Central memory CD8-positive, alpha-beta T cell (primary cell): ENCODE data around the gene ST3GAL4.
"Not testable (repeated sequence)": the region's sequence is repeated elsewhere in the genome, so short reads cannot be mapped to it uniquely, and the experiment has no call there.

Source experiments
- ATAC-seq: fragments of 150-1000 bp; cut with Tn5 transposase; replicated peaks from 2 replicates; pipeline ENCODE4 v1.10.0; 2022; ENCODE audit warnings: mild to moderate bottlenecking, moderate FRiP score, moderate number of reproducible peaks; ENCODE audit not compliant: poor library complexity, severe bottlenecking; ENCODE audit errors: extremely low read depth
- DNase-seq, 2 donors: peaks; one replicate each; pipeline ENCODE4 v3.0.0; 2021; ENCODE audit warnings: low spot score in 2 of 2
- H3K27ac Mint-ChIP-seq: one replicate; pipeline ENCODE4 v1.8.0; 2022; ENCODE audit warnings: low read depth, mild to moderate bottlenecking, moderate library complexity, mixed read lengths
- H3K27me3 Mint-ChIP-seq: one replicate; pipeline ENCODE4 v1.8.0; 2022; ENCODE audit warnings: mixed read lengths
- H3K36me3 Mint-ChIP-seq: one replicate; pipeline ENCODE4 v1.8.0; 2022; ENCODE audit warnings: mild to moderate bottlenecking, moderate library complexity, mixed read lengths; ENCODE audit not compliant: insufficient read depth
- H3K4me1 Mint-ChIP-seq: one replicate; pipeline ENCODE4 v1.8.0; 2022; ENCODE audit warnings: mixed read lengths
- H3K4me3 Mint-ChIP-seq: one replicate; pipeline ENCODE4 v1.8.0; 2022; ENCODE audit warnings: mild to moderate bottlenecking, moderate library complexity, mixed read lengths
- H3K9me3 Mint-ChIP-seq: one replicate; pipeline ENCODE4 v1.8.0; 2022; ENCODE audit warnings: mixed read lengths

Gene ST3GAL4

GRCh38 chr11:126365508-126365907 lies 10.0 kb downstream of the ST3GAL4 start:
- peaks cover 11% of the 10 kb centered on the region for H3K4me1 Mint-ChIP-seq
- not testable (repeated sequence) for DNase-seq, H3K9me3 Mint-ChIP-seq, H3K27ac Mint-ChIP-seq, H3K36me3 Mint-ChIP-seq, ATAC-seq, H3K4me3 Mint-ChIP-seq, H3K27me3 Mint-ChIP-seq

GRCh38 chr11:126366064-126366822 lies 10.8 kb downstream of the ST3GAL4 start:
- H3K4me3 Mint-ChIP-seq = no peak overlapping the region
- DNase-seq = no peak
- H3K36me3 Mint-ChIP-seq = no peaks in the 10 kb centered on the region
- peak overlapping the region; percentile 67 for H3K27ac Mint-ChIP-seq
- H3K4me1 Mint-ChIP-seq = peaks cover 7% of the 10 kb centered on the region
- no peaks in the 10 kb centered on the region for H3K9me3 Mint-ChIP-seq
- no peaks in the 10 kb centered on the region for H3K27me3 Mint-ChIP-seq
- ATAC-seq = no peak

GRCh38 chr11:126366823-126367654 lies 11.6 kb downstream of the ST3GAL4 start:
- H3K36me3 Mint-ChIP-seq, DNase-seq, H3K4me1 Mint-ChIP-seq, H3K9me3 Mint-ChIP-seq, H3K27me3 Mint-ChIP-seq, ATAC-seq, H3K4me3 Mint-ChIP-seq: not testable (repeated sequence)
- peak overlapping the region; percentile 67 for H3K27ac Mint-ChIP-seq

GRCh38 chr11:126367806-126368205 lies 12.3 kb downstream of the ST3GAL4 start:
- not testable (repeated sequence) for ATAC-seq, H3K36me3 Mint-ChIP-seq, H3K9me3 Mint-ChIP-seq, H3K4me1 Mint-ChIP-seq, DNase-seq, H3K27me3 Mint-ChIP-seq, H3K4me3 Mint-ChIP-seq, H3K27ac Mint-ChIP-seq

GRCh38 chr11:126368336-126369119 lies 13.0 kb downstream of the ST3GAL4 start:
- not testable (repeated sequence) for H3K9me3 Mint-ChIP-seq, H3K4me1 Mint-ChIP-seq, DNase-seq, H3K4me3 Mint-ChIP-seq, H3K27ac Mint-ChIP-seq, ATAC-seq, H3K36me3 Mint-ChIP-seq, H3K27me3 Mint-ChIP-seq

GRCh38 chr11:126370016-126370415 lies 14.5 kb downstream of the ST3GAL4 start:
- Mint-ChIP-seq H3K27ac (peak overlapping the region; percentile 74), H3K27me3 (no peaks in the 10 kb centered on the region), H3K36me3 (no peaks in the 10 kb centered on the region), H3K9me3 (no peaks in the 10 kb centered on the region), H3K4me1 (peaks cover 4% of the 10 kb centered on the region), H3K4me3 (no peak overlapping the region)
- DNase-seq (no peak), ATAC-seq (no peak)

GRCh38 chr11:126371595-126371994 lies 16.1 kb downstream of the ST3GAL4 start:
- Mint-ChIP-seq H3K9me3 (no peaks in the 10 kb centered on the region), H3K27me3 (no peaks in the 10 kb centered on the region), H3K36me3 (no peaks in the 10 kb centered on the region), H3K4me3 (no peak overlapping the region), H3K27ac (no peak overlapping the region), H3K4me1 (peaks cover 4% of the 10 kb centered on the region)
- DNase-seq = no peak
- ATAC-seq = no peak

GRCh38 chr11:126373389-126374066 lies 18.0 kb downstream of the ST3GAL4 start:
- not testable (repeated sequence) for ATAC-seq, H3K27me3 Mint-ChIP-seq

GRCh38 chr11:126374562-126375300 lies 19.2 kb downstream of the ST3GAL4 start:
- not testable (repeated sequence) for H3K36me3 Mint-ChIP-seq, ATAC-seq, DNase-seq, H3K9me3 Mint-ChIP-seq, H3K4me3 Mint-ChIP-seq, H3K27ac Mint-ChIP-seq, H3K27me3 Mint-ChIP-seq, H3K4me1 Mint-ChIP-seq

More at GRCh38 chr11:126373389-126374066, 18.0 kb downstream of the ST3GAL4 start:
- not testable (repeated sequence) for H3K9me3 Mint-ChIP-seq, H3K4me1 Mint-ChIP-seq, H3K27ac Mint-ChIP-seq, DNase-seq, H3K4me3 Mint-ChIP-seq, H3K36me3 Mint-ChIP-seq

GRCh38 chr11:126375726-126376125 lies 20.2 kb downstream of the ST3GAL4 start:
- ATAC-seq = no peak
- H3K4me3 Mint-ChIP-seq = no peak overlapping the region
- H3K27ac Mint-ChIP-seq = no peak overlapping the region
- no peaks in the 10 kb centered on the region for H3K4me1 Mint-ChIP-seq
- H3K27me3 Mint-ChIP-seq = no peaks in the 10 kb centered on the region
- H3K9me3 Mint-ChIP-seq = no peaks in the 10 kb centered on the region
- no peak for DNase-seq
- no peaks in the 10 kb centered on the region for H3K36me3 Mint-ChIP-seq

- DNase-seq (no peak), ATAC-seq (no peak)
- H3K27me3 Mint-ChIP-seq = no peaks in the 10 kb centered on the region
- peaks cover 2% of the 10 kb centered on the region for H3K36me3 Mint-ChIP-seq
- H3K4me3 Mint-ChIP-seq = no peak overlapping the region
- no peaks in the 10 kb centered on the region for H3K9me3 Mint-ChIP-seq
- H3K27ac Mint-ChIP-seq = no peak overlapping the region
- no peaks in the 10 kb centered on the region for H3K4me1 Mint-ChIP-seq
Measured at GRCh38 chr11:126378763-126379162, 23.3 kb downstream of the ST3GAL4 start.
